ENCODE data around the gene ZNF420. TPM values are rescaled to one million over a fixed set of nuclear protein-coding genes. Genes with fewer than 3 reads are reported as not detected.
A peak's percentile ranks its signal among the peaks of the same experiment; 100 is the strongest.
"Not testable (repeated sequence)": the region's sequence is repeated elsewhere in the genome, so short reads cannot be mapped to it uniquely, and the experiment has no call there.

The ZNF420 gene
- total RNA-seq: 4.3 and 7.5 TPM in 2 replicates

DNA sequence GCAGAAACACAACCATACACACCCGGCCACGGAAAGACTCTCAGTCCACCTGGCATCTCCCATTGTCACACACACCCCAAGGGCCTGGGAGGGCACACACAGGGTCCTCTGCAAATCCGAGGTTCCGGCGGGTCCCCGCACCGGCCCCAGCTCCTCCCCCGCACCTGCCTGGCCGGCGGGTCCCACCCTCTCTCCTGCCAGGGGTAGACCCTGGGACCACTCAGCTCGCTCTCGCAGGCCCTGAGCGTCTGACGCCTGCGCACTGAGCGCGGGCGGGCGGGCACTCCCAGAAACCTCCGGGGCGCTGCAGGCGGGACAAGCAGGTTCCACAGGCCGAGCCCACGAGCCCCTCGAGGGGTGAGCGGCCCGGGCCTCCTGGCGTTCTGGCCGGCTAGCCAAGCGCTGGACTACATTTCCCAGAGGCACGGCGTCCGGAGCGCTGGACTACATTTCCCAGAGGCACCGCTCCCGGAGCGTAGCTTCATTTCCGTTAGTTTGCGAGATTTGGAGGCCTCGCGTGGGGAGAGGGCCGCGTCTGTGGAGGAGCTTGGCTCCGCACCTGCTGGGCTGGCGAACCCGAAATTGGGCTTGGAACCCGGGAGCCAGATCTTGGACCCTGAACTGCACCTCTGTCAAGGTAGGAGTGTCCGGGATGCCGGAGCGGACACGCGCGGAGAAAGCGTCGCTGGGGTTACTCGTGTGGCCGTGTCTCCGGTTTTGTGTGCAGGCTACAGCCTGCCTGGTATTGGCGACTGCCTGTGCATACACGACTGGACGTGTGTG is at the start of gene ZNF420:
Gene ZNF420 (plus strand): TSS at position 500 of the 783 bp plus-strand sequence. CDS start 10,686 bp downstream, outside the sequence.
- peak; percentile 58 for DNase-seq (ENCODE audit: extremely low read depth, low read depth, low spot score)

DNA sequence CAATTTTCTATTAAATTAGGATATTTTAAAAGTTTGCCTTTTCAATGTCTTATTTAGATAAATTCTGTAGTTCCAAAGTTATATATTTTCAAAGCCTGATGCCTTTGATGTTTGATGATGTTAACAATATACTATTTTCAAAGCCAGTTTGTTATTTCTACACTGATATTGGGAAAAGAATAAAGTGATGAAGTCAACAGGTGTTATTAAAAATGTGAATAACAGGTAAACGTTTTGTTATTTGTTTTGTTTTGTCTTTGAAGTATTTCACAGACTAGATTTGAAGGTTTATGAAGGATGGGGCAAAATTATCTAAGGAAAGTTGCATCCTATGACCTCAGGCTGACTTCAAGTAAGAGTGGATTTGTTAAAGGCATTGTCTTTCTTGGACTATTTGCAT is 33.1 kb upstream of the ZNF420 start:
- no peak for DNase-seq (ENCODE audit: extremely low read depth, low read depth, low spot score)

- DNase-seq (ENCODE audit: extremely low read depth, low read depth, low spot score): no peak
These were observed 22.9 kb upstream of the ZNF420 start for GRCh38 chr19:37055330-37055729.

- no peak for DNase-seq (ENCODE audit: extremely low read depth, low read depth, low spot score)
These were observed 21.5 kb upstream of the ZNF420 start for GRCh38 chr19:37056776-37057175.

GRCh38 chr19:37059142-37059541 is 19.1 kb upstream of the ZNF420 start:
- no peak for DNase-seq (ENCODE audit: extremely low read depth, low read depth, low spot score)

- DNase-seq (ENCODE audit: extremely low read depth, low read depth, low spot score): not testable (repeated sequence)
These were observed 13.3 kb upstream of the ZNF420 start for GRCh38 chr19:37064886-37065285.

- DNase-seq (ENCODE audit: extremely low read depth, low read depth, low spot score): no peak
These were observed 4.1 kb upstream of the ZNF420 start for GRCh38 chr19:37074111-37074510.

- no peak for DNase-seq (ENCODE audit: extremely low read depth, low read depth, low spot score)
These were observed 3.3 kb upstream of the ZNF420 start for GRCh38 chr19:37074819-37075362.

- not testable (repeated sequence) for DNase-seq (ENCODE audit: extremely low read depth, low read depth, low spot score)
These were observed 1.7 kb upstream of the ZNF420 start for GRCh38 chr19:37076524-37076923.

DNA sequence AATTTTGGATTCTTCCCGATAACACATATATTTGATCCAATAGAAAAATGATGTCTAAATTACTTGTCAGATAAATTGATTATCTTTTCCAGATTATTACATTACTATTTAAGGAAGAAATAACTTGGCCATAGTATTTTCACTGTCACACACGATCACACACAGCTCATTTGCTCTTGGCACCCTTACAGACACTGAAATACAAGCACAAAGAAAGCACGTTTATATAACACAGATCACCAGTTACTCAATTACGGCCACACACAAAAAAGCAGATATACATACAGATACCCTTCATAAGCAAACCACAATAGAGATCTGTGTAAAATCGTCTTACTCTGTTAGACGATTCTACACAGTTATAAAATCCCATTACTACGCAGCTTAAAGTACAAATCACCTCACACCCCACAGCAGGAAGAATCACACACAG is 716 bp upstream of the ZNF420 start:
- no peak for DNase-seq (ENCODE audit: extremely low read depth, low read depth, low spot score)

DNA sequence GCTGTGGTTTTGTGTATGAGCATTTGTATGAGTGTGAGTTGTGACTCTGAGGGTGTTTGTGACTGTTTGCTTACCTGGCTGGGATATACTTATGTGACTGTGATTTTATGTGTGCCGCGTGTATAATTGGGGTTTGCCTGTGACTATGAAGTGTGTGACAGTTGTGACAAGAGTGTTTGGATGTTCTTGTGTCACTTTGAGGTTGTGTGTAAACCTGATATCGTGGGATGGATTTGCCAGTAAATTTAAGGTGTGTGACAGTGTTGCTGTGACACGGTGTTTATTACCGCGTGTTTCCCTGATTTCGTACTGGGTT is 442 bp downstream of the ZNF420 start:
- DNase-seq (ENCODE audit: extremely low read depth, low read depth, low spot score): no peak

- no peak for DNase-seq (ENCODE audit: extremely low read depth, low read depth, low spot score)
These were observed 1.0 kb downstream of the ZNF420 start for GRCh38 chr19:37079238-37079637.

- DNase-seq (ENCODE audit: extremely low read depth, low read depth, low spot score): no peak
These were observed 4.1 kb downstream of the ZNF420 start for GRCh38 chr19:37082307-37082706.

DNA sequence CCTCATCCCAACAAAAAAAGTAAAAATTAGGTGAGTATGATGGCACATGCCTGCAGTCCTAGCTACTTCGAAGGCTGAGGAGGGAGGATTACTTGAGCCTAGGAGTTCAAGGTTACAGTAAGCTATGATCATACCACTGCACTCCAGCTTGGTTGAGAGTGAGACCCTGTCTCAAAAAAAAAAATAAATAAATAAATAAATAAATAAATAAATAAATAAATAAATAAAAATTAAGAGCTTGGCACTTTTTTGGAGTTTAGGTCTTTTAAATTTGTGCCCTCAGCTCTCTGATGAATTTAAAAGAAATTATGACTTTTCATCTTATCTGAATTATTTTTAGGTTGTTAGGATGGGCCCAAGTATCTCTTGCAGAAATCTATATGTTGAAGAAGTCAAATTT is 8.9 kb downstream of the ZNF420 start:
- DNase-seq (ENCODE audit: extremely low read depth, low read depth, low spot score): no peak

- DNase-seq (ENCODE audit: extremely low read depth, low read depth, low spot score): no peak
These were observed 17.6 kb downstream of the ZNF420 start for GRCh38 chr19:37095859-37096258.

DNA sequence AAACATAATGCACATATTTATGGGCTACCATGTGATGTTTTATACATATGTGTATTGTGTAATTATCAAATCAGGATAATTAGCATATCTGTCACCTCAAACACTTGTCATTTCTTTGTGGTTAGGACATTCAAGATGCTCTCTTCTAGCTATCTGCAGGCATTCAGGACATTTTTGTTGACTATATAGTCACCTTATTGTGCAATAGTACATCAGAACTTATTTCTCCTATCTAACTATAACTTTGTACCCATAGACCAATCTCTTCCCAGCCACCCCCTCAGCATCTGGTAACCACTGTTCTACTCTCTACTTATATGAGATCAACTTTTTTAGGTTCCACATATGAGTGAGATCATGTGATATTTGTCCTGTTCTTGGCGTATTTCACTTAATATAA is 20.3 kb downstream of the ZNF420 start:
- no peak for DNase-seq (ENCODE audit: extremely low read depth, low read depth, low spot score)

- not testable (repeated sequence) for DNase-seq (ENCODE audit: extremely low read depth, low read depth, low spot score)
These were observed 25.9 kb downstream of the ZNF420 start for GRCh38 chr19:37104135-37104534.

- DNase-seq (ENCODE audit: extremely low read depth, low read depth, low spot score): not testable (repeated sequence)
These were observed 33.5 kb downstream of the ZNF420 start for GRCh38 chr19:37111753-37112152.

- no peak for DNase-seq (ENCODE audit: extremely low read depth, low read depth, low spot score)
These were observed 35.8 kb downstream of the ZNF420 start for GRCh38 chr19:37114001-37114400.

GRCh38 chr19:37122093-37122492 is 43.9 kb downstream of the ZNF420 start:
- not testable (repeated sequence) for DNase-seq (ENCODE audit: extremely low read depth, low read depth, low spot score)

DNA sequence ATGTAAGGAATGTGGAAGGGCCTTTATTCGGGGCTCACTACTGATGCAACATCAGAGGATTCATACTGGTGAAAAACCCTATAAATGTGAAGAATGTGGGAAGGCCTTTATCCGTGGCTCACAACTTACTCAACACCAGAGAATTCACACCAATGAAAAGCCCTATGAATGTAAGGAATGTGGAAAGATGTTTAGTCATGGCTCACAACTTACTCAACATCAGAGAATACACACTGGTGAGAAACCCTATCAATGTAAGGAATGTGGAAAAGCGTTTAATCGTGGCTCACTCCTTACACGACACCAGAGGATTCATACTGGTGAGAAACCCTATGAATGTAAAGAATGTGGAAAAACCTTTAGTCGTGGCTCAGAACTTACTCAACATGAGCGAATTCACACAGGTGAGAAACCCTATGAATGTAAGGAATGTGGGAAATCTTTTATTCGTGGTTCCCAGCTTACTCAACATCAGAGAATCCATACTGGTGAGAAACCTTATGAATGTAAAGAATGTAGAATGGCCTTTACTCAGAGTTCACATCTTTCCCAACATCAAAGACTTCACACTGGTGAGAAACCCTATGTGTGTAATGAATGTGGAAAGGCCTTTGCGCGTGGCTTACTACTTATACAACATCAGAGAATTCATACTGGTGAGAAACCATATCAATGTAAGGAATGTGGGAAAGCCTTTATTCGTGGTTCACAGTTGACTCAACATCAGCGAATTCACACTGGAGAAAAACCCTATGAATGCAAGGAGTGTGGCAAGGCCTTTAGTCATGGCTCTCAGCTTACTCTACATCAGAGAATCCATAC is 50.0 kb downstream of the ZNF420 start:
- no peak for DNase-seq (ENCODE audit: extremely low read depth, low read depth, low spot score)

DNA sequence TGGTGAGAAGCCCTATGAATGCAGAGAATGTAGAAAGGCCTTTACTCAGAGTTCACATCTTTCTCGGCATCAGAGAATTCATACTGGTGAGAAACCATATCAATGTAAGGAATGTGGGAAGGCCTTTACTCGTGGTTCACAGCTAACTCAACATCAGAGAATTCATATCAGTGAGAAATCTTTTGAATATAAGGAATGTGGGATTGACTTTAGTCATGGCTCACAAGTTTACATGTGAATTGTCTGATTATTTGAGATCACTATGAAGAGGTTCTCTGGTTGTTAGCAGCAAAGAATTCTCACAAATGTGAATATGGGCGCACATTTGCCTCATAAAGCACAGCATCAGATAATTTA is 50.6 kb downstream of the ZNF420 start:
- no peak for DNase-seq (ENCODE audit: extremely low read depth, low read depth, low spot score)
